ENCODE data around the gene GYPC. TPM values are rescaled to one million over a fixed set of nuclear protein-coding genes. Genes with fewer than 3 reads are reported as not detected.
A peak's percentile ranks its signal among the peaks of the same experiment; 100 is the strongest.

The GYPC gene
- total and polyA plus RNA-seq, 2 of the 4 experiments (the other 2 are of a cell fraction): 53.4 to 96.3 TPM

DNA sequence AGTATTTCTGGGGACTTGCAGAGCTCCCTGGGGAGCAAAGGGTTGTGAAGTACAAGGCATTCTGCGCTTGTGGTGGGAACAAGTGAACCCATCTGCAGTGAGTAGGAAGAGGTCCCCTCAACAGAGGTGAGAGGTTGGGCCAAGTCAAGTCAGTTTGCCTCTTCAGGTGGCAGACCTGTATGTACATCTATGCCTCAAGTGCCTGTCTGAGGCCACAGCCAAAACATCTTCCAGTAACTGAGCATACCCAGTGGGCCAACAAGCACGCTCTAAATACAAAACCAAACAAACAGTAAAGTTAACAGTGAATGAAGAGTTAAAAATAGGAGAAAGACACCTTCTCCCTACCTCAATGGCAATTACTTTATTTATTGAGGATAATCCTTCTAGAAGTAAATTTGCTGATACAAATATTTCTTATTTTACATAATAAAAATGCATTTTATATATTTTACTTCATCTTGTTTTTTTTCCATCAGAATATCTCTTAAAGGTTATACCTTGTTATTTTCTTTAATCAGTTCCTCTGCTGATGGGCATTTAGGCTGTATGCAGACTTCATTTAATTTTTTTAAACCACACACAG, 2.5 kb downstream of the GYPC start:
- Histone ChIP-seq H2AK9ac (replicated peaks; ENCODE audit: low read depth, low read length, poor library complexity) (peak overlapping the region; percentile 30), H2BK120ac (ENCODE audit: low read depth, low read length) (peak overlapping the region; percentile 82), H4K5ac (ENCODE audit: low read depth, low read length) (peak overlapping the region; percentile 65), H3K4me1 (ENCODE audit: control insufficient read depth, insufficient read depth, low read length) (peaks cover 19% of the 10 kb centered on the region), H3K14ac (replicated peaks; ENCODE audit: low read depth, low read length) (peak overlapping the region; percentile 75), H3K4me2 (ENCODE audit: low read depth, low read length) (peak overlapping the region; percentile 24), H3K56ac (ENCODE audit: extremely low read depth, insufficient read depth, low read length) (peak overlapping the region; percentile 31; the same call in 1 of the 2 replicates), H4K20me1 (ENCODE audit: insufficient read depth, low read length) (peaks cover 27% of the 10 kb centered on the region), H3K18ac (ENCODE audit: low read depth, low read length) (peak overlapping the region; percentile 77), H2BK5ac (ENCODE audit: low read depth, low read length, poor library complexity, severe bottlenecking) (peak overlapping the region; percentile 79), H3K9ac (ENCODE audit: low read depth, low read length) (peak overlapping the region; percentile 12; the same call in 1 of the 2 replicates), H2BK15ac (ENCODE audit: low read depth, low read length) (peak overlapping the region; percentile 71; the same call in 2 of the 3 replicates), H3K27me3 (ENCODE audit: control insufficient read depth, insufficient read depth, low read length) (no peaks in the 10 kb centered on the region), H3K9me1 (ENCODE audit: insufficient read depth, low read length) (peaks cover 7% of the 10 kb centered on the region; the same call in 1 of the 2 replicates), H3K4me3 (ENCODE audit: insufficient read depth, low read depth, low read length) (no peak overlapping the region), H3K4ac (ENCODE audit: low read depth, low read length) (peak overlapping the region; percentile 93), H4K91ac (ENCODE audit: insufficient read depth, low read depth, low read length) (peak overlapping the region; percentile 54), H2AFZ (replicated peaks; ENCODE audit: low read length, poor library complexity) (peak overlapping the region; percentile 51), H3K36me3 (ENCODE audit: control insufficient read depth, insufficient read depth, low read length) (peaks cover 7% of the 10 kb centered on the region; the same call in 1 of the 2 replicates), H4K8ac (ENCODE audit: low read depth in 2 of 2, low read length in 2 of 2) (peak overlapping the region in 1 of 2 experiments; percentile 76; a peak in 3 of 4 replicates), H3K23ac (ENCODE audit: low read depth, low read length) (peak overlapping the region; percentile 91), H3K79me1 (ENCODE audit: low read depth in 1 of 2, low read length in 2 of 2) (peaks cover 10 to 56% of the 10 kb centered on the region in 2 experiments), H2BK20ac (ENCODE audit: low read depth, low read length) (peak overlapping the region; percentile 85), H2AK5ac (ENCODE audit: low read depth, low read length) (peak overlapping the region; percentile 84), H3K9me3 (ENCODE audit: control insufficient read depth, insufficient read depth, low read length) (no peaks in the 10 kb centered on the region), H3K27ac (ENCODE audit: insufficient read depth, low read length) (peak overlapping the region; percentile 91)
- intact Hi-C loops (cut with micrococcal nuclease) (loop anchor here (1.0 to 10.0 kb wide), 5 partner anchors 42 to 449 kb away; partner anchors contain the start of gene BIN1), dilution Hi-C loops (cut with HindIII; ENCODE audit: low sequenced_read_pairs, unreplicated experiment) (no loop called here), in situ Hi-C loops (cut with MboI; ENCODE audit: low sequenced_read_pairs) (no loop called here)
- TF ChIP-seq, protein P1, sequence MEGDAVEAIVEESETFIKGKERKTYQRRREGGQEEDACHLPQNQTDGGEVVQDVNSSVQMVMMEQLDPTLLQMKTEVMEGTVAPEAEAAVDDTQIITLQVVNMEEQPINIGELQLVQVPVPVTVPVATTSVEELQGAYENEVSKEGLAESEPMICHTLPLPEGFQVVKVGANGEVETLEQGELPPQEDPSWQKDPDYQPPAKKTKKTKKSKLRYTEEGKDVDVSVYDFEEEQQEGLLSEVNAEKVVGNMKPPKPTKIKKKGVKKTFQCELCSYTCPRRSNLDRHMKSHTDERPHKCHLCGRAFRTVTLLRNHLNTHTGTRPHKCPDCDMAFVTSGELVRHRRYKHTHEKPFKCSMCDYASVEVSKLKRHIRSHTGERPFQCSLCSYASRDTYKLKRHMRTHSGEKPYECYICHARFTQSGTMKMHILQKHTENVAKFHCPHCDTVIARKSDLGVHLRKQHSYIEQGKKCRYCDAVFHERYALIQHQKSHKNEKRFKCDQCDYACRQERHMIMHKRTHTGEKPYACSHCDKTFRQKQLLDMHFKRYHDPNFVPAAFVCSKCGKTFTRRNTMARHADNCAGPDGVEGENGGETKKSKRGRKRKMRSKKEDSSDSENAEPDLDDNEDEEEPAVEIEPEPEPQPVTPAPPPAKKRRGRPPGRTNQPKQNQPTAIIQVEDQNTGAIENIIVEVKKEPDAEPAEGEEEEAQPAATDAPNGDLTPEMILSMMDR (conservative IDR thresholded peaks at IDR 0.05; ENCODE audit: low read depth, low read length): no peak
- TF ChIP-seq RAD21 (IDR thresholded peaks at IDR 0.05; ENCODE audit: low read length) (no peak), MAZ (IDR thresholded peaks at IDR 0.05; ENCODE audit: borderline replicate concordance, low read depth, low read length) (no peak), POLR2A (IDR thresholded peaks at IDR 0.05; ENCODE audit: low read depth, low read length) (no peak), NFE2L2 (IDR thresholded peaks at IDR 0.05; ENCODE audit: low read depth, low read length) (no peak), RCOR1 (IDR thresholded peaks at IDR 0.05; ENCODE audit: insufficient replicate concordance, low read length) (no peak), CHD1 (IDR thresholded peaks at IDR 0.05; ENCODE audit: low read depth, low read length) (no peak; the same call in 1 of the 2 replicates), CEBPB (IDR thresholded peaks at IDR 0.05; ENCODE audit: low read depth, low read length) (no peak), BHLHE40 (IDR thresholded peaks at IDR 0.05; ENCODE audit: low read depth, low read length) (no peak), FOS (IDR thresholded peaks at IDR 0.05; ENCODE audit: low read depth, low read length) (no peak), RFX5 (IDR thresholded peaks at IDR 0.05; ENCODE audit: low read depth, low read length) (no peak), SMC3 (IDR thresholded peaks at IDR 0.05; ENCODE audit: low read depth, low read length) (no peak)
- no peak for ATAC-seq (ENCODE audit: low read depth)
- CTCF ChIA-PET: no interaction called here
- WGBS, 2 experiments (ENCODE audit: extremely low coverage in 2 of 2, insufficient read length in 1 of 2): no CpG with 5 or more reads among the region's 2 CpGs
- POLR2A ChIA-PET (ENCODE audit: unreplicated experiment): no interaction called here
- DNase-seq: no peak
- no TSS peak for BruUV-seq (replicated peaks)
